Hematopoietic multipotent progenitor cell treated with erythropoietin and hydrocortisone succinate and interleukin-3 and kit ligand, for 4 days (in vitro differentiated cells): ENCODE measurements around the gene MAPKAP1.

Source experiments
- DNase-seq: peaks from one replicate; pipeline ENCODE4 v3.0.0-alpha.2; 2015

The MAPKAP1 gene

GRCh38 chr9:125674981-125675973 lies 31.7 kb downstream of the MAPKAP1 start:
- no peak for DNase-seq

GRCh38 chr9:125672876-125673275 lies 34.1 kb downstream of the MAPKAP1 start:
- no peak for DNase-seq

GRCh38 chr9:125663127-125663526 lies 43.9 kb downstream of the MAPKAP1 start:
- peak; percentile 57 for DNase-seq

GRCh38 chr9:125660557-125660956 lies 46.5 kb downstream of the MAPKAP1 start:
- no peak for DNase-seq

GRCh38 chr9:125659954-125660353 lies 47.1 kb downstream of the MAPKAP1 start:
- no peak for DNase-seq

GRCh38 chr9:125659201-125659840 lies 47.7 kb downstream of the MAPKAP1 start:
- no peak for DNase-seq

- no peak for DNase-seq
These were observed 50.4 kb downstream of the MAPKAP1 start for GRCh38 chr9:125656560-125656959.

GRCh38 chr9:125655691-125656410 lies 51.2 kb downstream of the MAPKAP1 start:
- no peak for DNase-seq

- no peak for DNase-seq
These were observed 51.9 kb downstream of the MAPKAP1 start for GRCh38 chr9:125655066-125655633.

- DNase-seq, result no peak
These were observed 52.9 kb downstream of the MAPKAP1 start for GRCh38 chr9:125654121-125654520.

GRCh38 chr9:125653325-125653724 lies 53.7 kb downstream of the MAPKAP1 start:
- DNase-seq, result no peak

- no peak for DNase-seq
These were observed 54.2 kb downstream of the MAPKAP1 start for GRCh38 chr9:125652759-125653158.

GRCh38 chr9:125652233-125652594 lies 54.8 kb downstream of the MAPKAP1 start:
- no peak for DNase-seq

- no peak for DNase-seq
These were observed 55.3 kb downstream of the MAPKAP1 start for GRCh38 chr9:125651576-125652232.

- peak; percentile 78 for DNase-seq
These were observed 56.7 kb downstream of the MAPKAP1 start for GRCh38 chr9:125650271-125650737.

- DNase-seq, result no peak
These were observed 57.2 kb downstream of the MAPKAP1 start for GRCh38 chr9:125649826-125650225.

- DNase-seq, result peak; percentile 52
These were observed 57.7 kb downstream of the MAPKAP1 start for GRCh38 chr9:125649315-125649714.

GRCh38 chr9:125648294-125648693 lies 58.7 kb downstream of the MAPKAP1 start:
- no peak for DNase-seq

- peak; percentile 39 for DNase-seq
These were observed 60.3 kb downstream of the MAPKAP1 start for GRCh38 chr9:125646621-125647100.

GRCh38 chr9:125646217-125646616 lies 60.8 kb downstream of the MAPKAP1 start:
- DNase-seq, result no peak

GRCh38 chr9:125644819-125645507 lies 62.0 kb downstream of the MAPKAP1 start:
- no peak for DNase-seq

- no peak for DNase-seq
These were observed 64.7 kb downstream of the MAPKAP1 start for GRCh38 chr9:125642311-125642710.
